HG03565 (cell line): ENCODE measurements around the gene LSS.
A peak's percentile ranks its signal among the peaks of the same experiment; 100 is the strongest.

ENCODE experiments used
- ATAC-seq: cut with Tn5 transposase; IDR thresholded peaks from one replicate; pipeline ENCODE4 v1.9.1; 2021; ENCODE audit warnings: mild to moderate bottlenecking, moderate library complexity; ENCODE audit not compliant: unreplicated experiment

Gene LSS

DNA sequence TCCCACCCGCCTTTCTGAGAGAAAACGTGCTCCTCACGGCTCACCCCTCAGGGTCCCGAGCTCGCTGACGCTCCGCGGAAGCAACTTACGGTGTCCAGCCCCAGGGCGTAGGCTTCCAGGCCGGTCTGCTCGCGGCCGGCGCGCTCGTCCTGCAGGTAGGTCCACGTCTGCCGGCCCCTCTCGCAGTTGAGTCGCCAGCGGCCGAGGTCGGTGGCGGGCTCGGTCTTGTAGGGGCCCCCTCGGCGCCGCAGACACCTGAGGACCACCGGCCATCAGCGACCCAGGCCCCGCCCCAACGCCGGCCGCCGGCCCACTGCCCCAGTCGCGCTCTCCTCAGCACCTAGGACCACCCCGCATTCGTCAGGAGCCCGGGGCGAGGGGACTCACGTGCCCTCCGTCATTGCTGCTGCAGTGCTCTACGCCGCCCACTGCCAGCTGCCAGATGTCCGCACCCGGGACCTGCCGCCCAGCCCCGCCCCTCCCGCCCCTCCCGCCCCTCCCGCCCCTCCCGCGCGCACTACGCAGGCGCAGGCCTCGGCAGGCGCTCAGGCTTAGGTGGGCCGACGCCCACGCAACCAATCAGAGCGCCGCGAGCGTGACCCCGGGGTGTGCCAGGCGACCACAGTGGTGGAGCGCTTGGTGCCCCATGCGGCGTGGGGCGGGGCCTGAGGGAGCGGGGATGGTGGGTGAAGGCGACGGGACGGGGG is at the start of gene LSS:
TSS of gene LSS (minus strand) at position 430 of the 707 bp plus-strand sequence. CDS start at position 401, 29 bp downstream.
- ATAC-seq: peak; percentile 63

GRCh38 chr21:46274797-46275390 is 46.3 kb upstream of the LSS start:
- no peak for ATAC-seq

DNA sequence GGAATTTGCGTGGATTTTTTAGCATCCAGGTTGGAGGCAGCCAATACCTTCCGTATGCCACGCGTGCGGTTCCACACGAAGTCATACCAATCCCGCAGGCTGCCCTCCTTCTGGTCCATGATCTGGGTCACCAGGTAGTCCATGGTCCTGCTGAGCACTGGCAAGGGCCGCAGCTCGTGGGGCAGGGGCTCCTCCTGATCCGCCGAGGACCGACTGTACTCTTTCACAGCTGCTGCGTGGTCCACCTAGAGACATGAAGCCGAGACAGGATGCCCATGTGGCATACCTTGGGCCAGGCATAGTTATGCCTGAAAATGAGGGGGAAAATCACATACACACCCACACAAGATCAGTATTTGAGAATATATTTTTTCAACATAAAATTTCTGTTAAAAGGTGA is 44.8 kb upstream of the LSS start:
- ATAC-seq: no peak

DNA sequence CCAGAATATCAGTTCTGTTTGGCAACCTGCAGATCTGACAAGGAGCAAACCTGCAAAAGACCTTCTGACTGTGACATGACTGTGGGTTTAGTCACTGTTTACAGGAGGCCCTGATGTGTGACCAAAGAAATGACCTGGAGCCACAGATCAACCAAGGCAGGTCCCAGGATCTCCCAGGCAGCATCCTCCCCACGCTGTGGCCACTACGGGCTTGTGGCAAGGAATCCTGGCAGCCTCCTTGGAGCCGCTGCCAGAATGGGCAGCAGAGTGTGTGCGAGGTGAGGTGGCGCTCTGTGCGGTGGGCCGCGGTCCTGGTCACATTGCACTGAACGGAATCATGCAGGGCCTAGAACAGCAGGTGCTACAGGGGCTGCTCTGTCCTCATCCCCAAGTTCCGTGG is 40.9 kb upstream of the LSS start:
- ATAC-seq: no peak

GRCh38 chr21:46268371-46268770 is 39.8 kb upstream of the LSS start:
- ATAC-seq: no peak

GRCh38 chr21:46266946-46267345 is 38.4 kb upstream of the LSS start:
- ATAC-seq: no peak

GRCh38 chr21:46265736-46266525 is 37.4 kb upstream of the LSS start:
- ATAC-seq: no peak

DNA sequence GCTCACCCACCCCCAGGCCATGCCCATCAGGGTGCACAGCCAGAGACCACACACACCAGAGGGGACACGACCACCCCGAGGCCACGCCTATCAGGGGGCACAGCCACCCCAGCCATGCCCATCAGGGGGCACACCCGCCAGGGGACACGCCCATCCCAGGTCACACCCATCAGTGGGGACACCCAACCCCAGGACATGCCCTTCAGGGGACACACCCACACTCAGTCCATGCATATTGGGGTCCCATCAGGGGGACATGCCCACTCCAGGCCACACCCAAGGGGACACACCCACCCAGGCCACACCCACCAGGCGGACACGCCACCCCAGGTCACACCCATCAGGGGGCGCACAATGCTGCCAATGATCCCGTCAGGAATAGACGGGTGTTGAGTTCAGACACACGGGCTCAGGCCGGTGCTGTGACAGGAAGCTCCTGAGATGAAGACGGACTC is 36.1 kb upstream of the LSS start:
- no peak for ATAC-seq

DNA sequence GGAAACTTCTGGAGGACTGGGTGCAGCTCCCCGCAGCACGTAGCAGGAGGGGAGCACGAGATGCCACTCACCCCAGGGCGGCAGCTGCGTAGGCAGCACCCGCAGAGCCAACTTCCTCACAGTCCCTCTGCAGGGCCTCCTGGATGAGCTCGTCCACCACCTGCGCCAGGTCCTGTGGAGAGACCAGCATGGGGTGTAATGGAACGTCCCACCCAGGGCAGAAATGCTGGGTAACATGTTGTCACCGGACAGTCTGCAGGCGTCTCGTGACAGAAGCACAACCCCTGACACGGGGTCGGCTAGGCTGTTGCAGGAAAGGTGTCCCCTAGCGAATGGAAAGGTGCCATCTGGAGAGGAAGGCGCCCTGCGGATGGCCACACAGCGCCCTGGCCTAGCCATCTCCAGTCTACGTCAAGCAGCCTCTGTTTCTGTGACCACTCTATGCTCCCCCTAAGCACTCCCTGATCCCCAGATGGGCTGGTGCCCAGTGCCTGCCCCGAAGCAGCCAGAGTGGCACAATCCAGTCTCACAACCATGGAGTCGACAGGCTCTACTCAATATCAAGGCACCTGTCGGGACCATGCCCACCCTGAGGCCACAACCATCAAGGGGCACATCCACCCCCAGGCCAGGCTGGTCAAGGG is 35.6 kb upstream of the LSS start:
- ATAC-seq: no peak

GRCh38 chr21:46256501-46256994 is 28.0 kb upstream of the LSS start:
- ATAC-seq: no peak

GRCh38 chr21:46255758-46256337 is 27.3 kb upstream of the LSS start:
- no peak for ATAC-seq

DNA sequence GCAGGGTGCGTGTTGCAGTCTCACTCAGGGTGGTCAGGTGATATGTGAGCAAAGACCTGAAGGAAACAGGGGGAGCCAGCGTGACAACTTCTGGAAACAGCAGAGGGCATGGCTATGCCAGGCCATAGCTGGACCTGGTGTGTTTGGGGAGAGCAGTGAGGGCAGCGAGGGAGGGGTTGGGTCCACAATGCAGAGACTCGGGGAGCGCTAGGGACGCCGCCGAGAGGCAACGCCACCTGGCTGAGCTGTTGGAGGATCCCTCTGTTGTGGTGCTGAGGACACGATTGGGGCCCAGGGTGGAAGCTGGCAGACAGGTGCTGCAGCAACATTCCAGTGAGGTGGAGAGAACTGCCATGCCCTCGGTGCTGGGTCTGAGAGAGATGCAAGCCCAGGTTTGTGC is 26.6 kb upstream of the LSS start:
- ATAC-seq: no peak

DNA sequence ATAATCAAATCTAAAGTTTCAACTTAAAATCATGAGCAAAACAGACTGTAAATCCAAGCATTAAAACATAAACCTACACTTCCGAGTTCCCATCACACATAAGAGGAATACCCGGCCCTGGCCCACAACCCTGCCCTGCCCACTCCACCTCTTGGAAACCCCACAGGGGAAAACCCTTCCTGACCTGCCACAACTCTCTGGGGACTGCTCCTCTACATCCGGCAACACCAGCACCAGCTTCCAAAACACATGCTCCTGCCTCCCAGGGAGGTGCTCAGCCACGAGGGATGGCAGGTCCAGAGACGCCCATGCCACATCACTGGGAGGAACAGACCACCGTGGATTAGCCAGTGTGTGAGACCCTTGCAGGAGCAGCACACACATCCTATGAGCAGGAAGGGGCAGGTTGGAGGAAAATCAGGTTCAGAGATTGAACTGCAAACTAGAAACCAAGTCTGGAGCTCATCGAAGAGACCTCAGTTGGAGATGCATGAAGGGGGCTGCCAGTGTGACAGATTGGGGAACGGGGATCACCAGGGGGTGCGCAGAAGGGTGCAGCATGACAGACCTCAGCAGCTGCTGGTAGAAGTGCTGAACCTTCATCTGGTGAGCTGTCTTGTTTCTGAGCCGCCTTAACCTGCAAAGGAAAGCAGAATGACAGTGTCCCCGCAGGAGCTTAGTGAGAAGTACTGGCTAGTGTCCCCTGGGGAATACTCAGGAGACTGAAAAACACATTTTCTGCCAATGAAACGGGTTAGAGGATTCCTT is 25.8 kb upstream of the LSS start:
- ATAC-seq: no peak

DNA sequence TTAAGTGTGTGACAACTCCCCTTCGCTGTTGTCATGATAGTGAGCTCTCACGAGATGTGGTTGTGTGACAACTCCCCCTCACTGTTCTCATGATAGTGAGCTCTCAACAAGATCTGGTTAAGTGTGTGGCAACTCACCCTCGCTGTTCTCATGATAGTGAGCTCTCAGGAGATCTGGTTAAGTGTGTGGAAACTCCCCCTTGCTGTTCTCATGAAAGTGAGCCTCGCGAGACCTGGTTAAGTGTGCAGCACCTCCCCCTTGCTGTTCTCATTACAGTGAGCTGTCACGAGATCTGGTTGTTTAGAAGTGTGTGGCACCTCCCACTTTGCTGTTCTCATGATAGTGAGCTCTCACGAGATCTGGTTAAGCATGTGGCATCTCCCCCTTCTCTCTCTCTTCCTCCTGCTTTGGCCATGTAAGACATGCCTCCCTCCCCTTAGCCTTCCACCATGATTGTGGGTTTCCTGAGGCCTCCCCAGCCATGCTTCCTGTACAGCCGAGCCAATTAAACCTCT is 25.1 kb upstream of the LSS start:
- ATAC-seq: peak; percentile 67

- no peak for ATAC-seq
These were observed 24.3 kb upstream of the LSS start for GRCh38 chr21:46252840-46253239.

- ATAC-seq: no peak
These were observed 21.7 kb upstream of the LSS start for GRCh38 chr21:46250146-46250725.

- ATAC-seq: no peak
These were observed 20.3 kb upstream of the LSS start for GRCh38 chr21:46248827-46249226.

GRCh38 chr21:46248422-46248782 is 19.8 kb upstream of the LSS start:
- no peak for ATAC-seq

DNA sequence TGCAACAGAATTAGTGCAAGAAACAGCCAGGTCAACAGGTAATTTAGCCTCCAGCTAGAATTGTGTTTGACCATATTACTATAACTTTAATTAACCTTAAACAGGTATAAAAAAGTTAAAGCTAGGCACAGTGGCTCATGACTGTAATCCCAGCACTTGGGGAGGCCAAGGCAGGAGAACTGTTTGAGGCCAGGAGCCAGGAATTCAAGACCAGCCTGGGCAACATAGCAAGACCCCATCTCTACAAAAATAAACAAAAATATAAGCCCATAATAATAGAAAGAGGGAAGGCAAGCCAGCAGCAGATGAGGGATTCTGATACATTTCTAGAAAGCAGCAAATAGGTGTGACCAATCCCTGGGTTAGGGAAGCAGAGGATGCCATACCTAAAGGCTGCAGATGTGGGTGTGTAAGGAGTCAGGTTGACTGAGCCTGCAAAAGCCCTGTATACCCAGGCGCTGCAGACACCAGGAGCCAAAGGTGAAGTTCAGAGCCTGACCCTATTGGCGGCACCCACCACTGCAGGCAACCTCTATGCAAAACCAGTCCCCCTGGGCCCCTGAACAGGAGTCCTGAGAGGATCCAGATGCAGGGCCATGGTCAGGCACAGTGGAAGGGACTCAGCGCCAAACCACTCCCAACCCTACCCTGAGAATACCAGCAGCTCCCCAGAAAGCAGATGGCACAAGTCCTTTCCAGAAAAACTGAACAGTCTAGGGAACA is 19.3 kb upstream of the LSS start:
- ATAC-seq: no peak
